Hematopoietic multipotent progenitor cell treated with erythropoietin and hydrocortisone succinate and interleukin-3 and kit ligand, for 17 days (in vitro differentiated cells): ENCODE data around the gene OLIG2.

Source experiments
- DNase-seq: peaks from one replicate; pipeline ENCODE4 v3.0.0-alpha.2; 2015; ENCODE audit warnings: low spot score

The OLIG2 gene

GRCh38 chr21:33019885-33020557 is 5.7 kb upstream of the OLIG2 start:
- DNase-seq, result no peak

- no peak for DNase-seq
These were observed 5.1 kb upstream of the OLIG2 start for GRCh38 chr21:33020558-33021100.

GRCh38 chr21:33021150-33021549 is 4.6 kb upstream of the OLIG2 start:
- no peak for DNase-seq

GRCh38 chr21:33021667-33022066 is 4.1 kb upstream of the OLIG2 start:
- DNase-seq, result no peak

GRCh38 chr21:33022489-33022827 is 3.3 kb upstream of the OLIG2 start:
- no peak for DNase-seq

GRCh38 chr21:33022828-33023573 is 2.7 kb upstream of the OLIG2 start:
- no peak for DNase-seq

- no peak for DNase-seq
These were observed 2.0 kb upstream of the OLIG2 start for GRCh38 chr21:33023574-33024200.

- no peak for DNase-seq
These were observed 1.3 kb upstream of the OLIG2 start for GRCh38 chr21:33024201-33025103.

GRCh38 chr21:33025106-33025488 is 638 bp upstream of the OLIG2 start:
- peak; percentile 16 for DNase-seq

- DNase-seq, result no peak
These were observed 716 bp downstream of the OLIG2 start for GRCh38 chr21:33026443-33026858.

GRCh38 chr21:33026878-33027400 is 1.2 kb downstream of the OLIG2 start:
- DNase-seq, result no peak

GRCh38 chr21:33027401-33028286 is 1.9 kb downstream of the OLIG2 start:
- no peak for DNase-seq

- no peak for DNase-seq
These were observed 2.5 kb downstream of the OLIG2 start for GRCh38 chr21:33028287-33028670.

- no peak for DNase-seq
These were observed 3.1 kb downstream of the OLIG2 start for GRCh38 chr21:33028773-33029384.

GRCh38 chr21:33029385-33029921 is 3.7 kb downstream of the OLIG2 start:
- no peak for DNase-seq

- no peak for DNase-seq
These were observed 4.3 kb downstream of the OLIG2 start for GRCh38 chr21:33029975-33030461.

GRCh38 chr21:33030633-33031032 is 4.9 kb downstream of the OLIG2 start:
- DNase-seq, result no peak

GRCh38 chr21:33031152-33031911 is 5.6 kb downstream of the OLIG2 start:
- no peak for DNase-seq

GRCh38 chr21:33032434-33033047 is 6.8 kb downstream of the OLIG2 start:
- no peak for DNase-seq
